Measurements from ENCODE around the gene USP4. TPM values are rescaled to one million over a fixed set of nuclear protein-coding genes. Genes with fewer than 3 reads are reported as not detected.

USP4 gene
- total and polyA plus RNA-seq, 2 experiments from 2014 or later: 16.9 to 20.3 TPM

GRCh38 chr3:49238274-49239127, 101.4 kb downstream of the USP4 start:
- Mint-ChIP-seq H3K36me3 (ENCODE audit: low read depth) (peaks cover 12% of the 10 kb centered on the region), H3K27ac (no peak overlapping the region), H3K4me3 (no peak overlapping the region), H3K9me3 (peaks cover 52% of the 10 kb centered on the region), H3K27me3 (ENCODE audit: insufficient read depth, low read depth, poor library complexity) (peaks cover 1% of the 10 kb centered on the region), H3K4me1 (no peaks in the 10 kb centered on the region)
- H3K4me3 ChIP-seq: no peak overlapping the region
- H3K27me3 ChIP-seq (ENCODE audit: insufficient read depth): no peaks in the 10 kb centered on the region
- DNase-seq (ENCODE audit: low spot score): no peak
- no peak for ATAC-seq
- no peaks in the 10 kb centered on the region for H3K4me1 ChIP-seq (ENCODE audit: insufficient read depth)
- H3K4me2 ChIP-seq: no peak overlapping the region
- TF ChIP-seq NANOG (IDR thresholded peaks at IDR 0.05; ENCODE audit: borderline replicate concordance) (no peak), ZNF331 (CRISPR knock-in tag; IDR thresholded peaks at IDR 0.05; ENCODE audit: low read depth) (no peak), EZH2 (IDR thresholded peaks at IDR 0.05; ENCODE audit: low read depth, unreplicated experiment) (no peak), POLR2AphosphoS5 (IDR thresholded peaks at IDR 0.05; ENCODE audit: low read depth) (no peak), CREB1 (CRISPR knock-in tag; IDR thresholded peaks at IDR 0.05; ENCODE audit: low read depth) (no peak), CTCF (conservative IDR thresholded peaks at IDR 0.05; ENCODE audit: low read depth in 2 of 2) (no peak), JUNB (IDR thresholded peaks at IDR 0.05; ENCODE audit: unreplicated experiment) (no peak), EZH2phosphoT487 (IDR thresholded peaks at IDR 0.05; ENCODE audit: unreplicated experiment) (no peak), ZNF114 (CRISPR knock-in tag; IDR thresholded peaks at IDR 0.05) (no peak)
- TF ChIP-seq, protein P1, sequence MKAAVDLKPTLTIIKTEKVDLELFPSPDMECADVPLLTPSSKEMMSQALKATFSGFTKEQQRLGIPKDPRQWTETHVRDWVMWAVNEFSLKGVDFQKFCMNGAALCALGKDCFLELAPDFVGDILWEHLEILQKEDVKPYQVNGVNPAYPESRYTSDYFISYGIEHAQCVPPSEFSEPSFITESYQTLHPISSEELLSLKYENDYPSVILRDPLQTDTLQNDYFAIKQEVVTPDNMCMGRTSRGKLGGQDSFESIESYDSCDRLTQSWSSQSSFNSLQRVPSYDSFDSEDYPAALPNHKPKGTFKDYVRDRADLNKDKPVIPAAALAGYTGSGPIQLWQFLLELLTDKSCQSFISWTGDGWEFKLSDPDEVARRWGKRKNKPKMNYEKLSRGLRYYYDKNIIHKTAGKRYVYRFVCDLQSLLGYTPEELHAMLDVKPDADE (IDR thresholded peaks at IDR 0.05): no peak
- TF ChIP-seq, protein P2, sequence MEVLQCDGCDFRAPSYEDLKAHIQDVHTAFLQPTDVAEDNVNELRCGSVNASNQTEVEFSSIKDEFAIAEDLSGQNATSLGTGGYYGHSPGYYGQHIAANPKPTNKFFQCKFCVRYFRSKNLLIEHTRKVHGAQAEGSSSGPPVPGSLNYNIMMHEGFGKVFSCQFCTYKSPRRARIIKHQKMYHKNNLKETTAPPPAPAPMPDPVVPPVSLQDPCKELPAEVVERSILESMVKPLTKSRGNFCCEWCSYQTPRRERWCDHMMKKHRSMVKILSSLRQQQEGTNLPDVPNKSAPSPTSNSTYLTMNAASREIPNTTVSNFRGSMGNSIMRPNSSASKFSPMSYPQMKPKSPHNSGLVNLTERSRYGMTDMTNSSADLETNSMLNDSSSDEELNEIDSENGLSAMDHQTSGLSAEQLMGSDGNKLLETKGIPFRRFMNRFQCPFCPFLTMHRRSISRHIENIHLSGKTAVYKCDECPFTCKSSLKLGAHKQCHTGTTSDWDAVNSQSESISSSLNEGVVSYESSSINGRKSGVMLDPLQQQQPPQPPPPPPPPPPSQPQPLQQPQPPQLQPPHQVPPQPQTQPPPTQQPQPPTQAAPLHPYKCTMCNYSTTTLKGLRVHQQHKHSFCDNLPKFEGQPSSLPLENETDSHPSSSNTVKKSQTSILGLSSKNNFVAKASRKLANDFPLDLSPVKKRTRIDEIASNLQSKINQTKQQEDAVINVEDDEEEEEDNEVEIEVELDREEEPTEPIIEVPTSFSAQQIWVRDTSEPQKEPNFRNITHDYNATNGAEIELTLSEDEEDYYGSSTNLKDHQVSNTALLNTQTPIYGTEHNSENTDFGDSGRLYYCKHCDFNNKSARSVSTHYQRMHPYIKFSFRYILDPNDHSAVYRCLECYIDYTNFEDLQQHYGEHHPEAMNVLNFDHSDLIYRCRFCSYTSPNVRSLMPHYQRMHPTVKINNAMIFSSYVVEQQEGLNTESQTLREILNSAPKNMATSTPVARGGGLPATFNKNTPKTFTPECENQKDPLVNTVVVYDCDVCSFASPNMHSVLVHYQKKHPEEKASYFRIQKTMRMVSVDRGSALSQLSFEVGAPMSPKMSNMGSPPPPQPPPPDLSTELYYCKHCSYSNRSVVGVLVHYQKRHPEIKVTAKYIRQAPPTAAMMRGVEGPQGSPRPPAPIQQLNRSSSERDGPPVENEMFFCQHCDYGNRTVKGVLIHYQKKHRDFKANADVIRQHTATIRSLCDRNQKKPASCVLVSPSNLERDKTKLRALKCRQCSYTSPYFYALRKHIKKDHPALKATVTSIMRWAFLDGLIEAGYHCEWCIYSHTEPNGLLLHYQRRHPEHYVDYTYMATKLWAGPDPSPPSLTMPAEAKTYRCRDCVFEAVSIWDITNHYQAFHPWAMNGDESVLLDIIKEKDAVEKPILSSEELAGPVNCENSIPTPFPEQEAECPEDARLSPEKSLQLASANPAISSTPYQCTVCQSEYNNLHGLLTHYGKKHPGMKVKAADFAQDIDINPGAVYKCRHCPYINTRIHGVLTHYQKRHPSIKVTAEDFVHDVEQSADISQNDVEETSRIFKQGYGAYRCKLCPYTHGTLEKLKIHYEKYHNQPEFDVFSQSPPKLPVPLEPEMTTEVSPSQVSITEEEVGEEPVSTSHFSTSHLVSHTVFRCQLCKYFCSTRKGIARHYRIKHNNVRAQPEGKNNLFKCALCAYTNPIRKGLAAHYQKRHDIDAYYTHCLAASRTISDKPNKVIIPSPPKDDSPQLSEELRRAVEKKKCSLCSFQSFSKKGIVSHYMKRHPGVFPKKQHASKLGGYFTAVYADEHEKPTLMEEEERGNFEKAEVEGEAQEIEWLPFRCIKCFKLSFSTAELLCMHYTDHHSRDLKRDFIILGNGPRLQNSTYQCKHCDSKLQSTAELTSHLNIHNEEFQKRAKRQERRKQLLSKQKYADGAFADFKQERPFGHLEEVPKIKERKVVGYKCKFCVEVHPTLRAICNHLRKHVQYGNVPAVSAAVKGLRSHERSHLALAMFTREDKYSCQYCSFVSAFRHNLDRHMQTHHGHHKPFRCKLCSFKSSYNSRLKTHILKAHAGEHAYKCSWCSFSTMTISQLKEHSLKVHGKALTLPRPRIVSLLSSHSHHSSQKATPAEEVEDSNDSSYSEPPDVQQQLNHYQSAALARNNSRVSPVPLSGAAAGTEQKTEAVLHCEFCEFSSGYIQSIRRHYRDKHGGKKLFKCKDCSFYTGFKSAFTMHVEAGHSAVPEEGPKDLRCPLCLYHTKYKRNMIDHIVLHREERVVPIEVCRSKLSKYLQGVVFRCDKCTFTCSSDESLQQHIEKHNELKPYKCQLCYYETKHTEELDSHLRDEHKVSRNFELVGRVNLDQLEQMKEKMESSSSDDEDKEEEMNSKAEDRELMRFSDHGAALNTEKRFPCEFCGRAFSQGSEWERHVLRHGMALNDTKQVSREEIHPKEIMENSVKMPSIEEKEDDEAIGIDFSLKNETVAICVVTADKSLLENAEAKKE (CRISPR knock-in tag; IDR thresholded peaks at IDR 0.05): no peak
- H3F3A ChIP-seq (replicated peaks; ENCODE audit: low read depth): no peaks in the 10 kb centered on the region
- H3K27ac ChIP-seq (ENCODE audit: low read depth): no peak overlapping the region
- H2AFZ ChIP-seq: no peak overlapping the region
- H3K36me3 ChIP-seq (ENCODE audit: insufficient read depth): no peaks in the 10 kb centered on the region; the same call in 1 of the 2 replicates
- no peaks in the 10 kb centered on the region for H3K9me2 ChIP-seq (ENCODE audit: insufficient read depth)
- no peaks in the 10 kb centered on the region for H4K20me1 ChIP-seq (replicated peaks; ENCODE audit: insufficient read depth)
- H3K79me2 ChIP-seq (replicated peaks; ENCODE audit: insufficient read depth): no peaks in the 10 kb centered on the region

Data from GM23338 (cell line).